Testis (tissue), 2 donors: ENCODE results near the gene SMYD4.

Experiments used
- CTCF ChIP-seq, 3 experiments: fragments of 450-650 bp in 2 of 3; fragments of 200-600 bp in 1 of 3; sonication (generic) in 1 of 3; IDR thresholded peaks; one replicate each; pipeline ENCODE4 v1.5.1; 2016 to 2019; ENCODE audit warnings: antibody characterized with exemption in 3 of 3, mild to moderate bottlenecking in 2 of 3, moderate library complexity in 1 of 3
- POLR2A ChIP-seq: fragments of 450-650 bp; IDR thresholded peaks from one replicate; pipeline ENCODE4 v1.6.1; 2017; ENCODE audit warnings: antibody characterized with exemption, mild to moderate bottlenecking, moderate library complexity

DNA sequence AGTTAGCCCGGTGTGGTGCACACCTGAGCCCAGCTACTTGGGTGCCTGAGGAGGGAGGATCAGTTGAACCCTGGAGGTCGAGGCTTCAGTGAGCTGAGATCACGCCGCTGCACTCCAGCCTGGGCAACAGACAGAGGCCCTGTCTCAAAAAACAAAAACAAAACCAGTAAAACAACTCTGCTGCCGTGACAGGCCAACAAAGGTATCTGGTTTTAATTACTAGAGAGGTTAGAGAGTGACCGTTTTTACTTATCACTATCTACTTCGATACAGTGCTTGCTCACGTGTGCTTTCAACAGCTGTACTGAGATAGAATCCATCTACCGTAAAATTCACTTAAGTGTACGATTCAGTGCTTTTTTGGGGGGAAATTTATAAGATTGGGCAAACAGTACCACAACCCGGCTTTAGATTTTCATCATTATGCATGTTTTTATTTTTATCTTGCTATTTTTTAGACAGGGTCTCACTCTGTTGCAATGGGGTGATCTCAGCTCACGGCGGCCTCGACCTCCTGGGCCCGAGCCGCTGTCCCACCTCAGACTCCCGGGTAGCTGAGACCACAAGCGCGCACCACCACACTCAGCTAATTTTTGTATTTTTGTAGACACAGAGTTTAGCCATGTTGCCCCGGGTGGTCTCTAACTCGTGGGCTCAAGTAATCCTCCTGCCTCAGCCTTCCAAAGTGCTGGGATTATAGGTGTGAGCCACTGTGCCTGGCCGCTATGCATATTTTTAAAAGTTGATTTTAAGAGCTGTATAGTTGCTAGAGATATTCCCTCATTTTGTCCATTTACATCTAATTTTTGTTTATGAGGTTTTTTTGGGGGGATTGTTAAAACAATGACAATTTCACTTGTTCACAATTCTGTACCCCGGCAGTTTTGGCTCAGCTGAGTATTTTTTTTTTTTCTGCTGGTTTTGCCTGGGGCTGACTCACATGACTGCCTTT, 36.9 kb downstream of the SMYD4 start:
- TF ChIP-seq CTCF (IDR thresholded peaks at IDR 0.05) (no peak), POLR2A (no peak)
